ENCODE results near the gene ERVFRD-1.

The ERVFRD-1 gene

DNA sequence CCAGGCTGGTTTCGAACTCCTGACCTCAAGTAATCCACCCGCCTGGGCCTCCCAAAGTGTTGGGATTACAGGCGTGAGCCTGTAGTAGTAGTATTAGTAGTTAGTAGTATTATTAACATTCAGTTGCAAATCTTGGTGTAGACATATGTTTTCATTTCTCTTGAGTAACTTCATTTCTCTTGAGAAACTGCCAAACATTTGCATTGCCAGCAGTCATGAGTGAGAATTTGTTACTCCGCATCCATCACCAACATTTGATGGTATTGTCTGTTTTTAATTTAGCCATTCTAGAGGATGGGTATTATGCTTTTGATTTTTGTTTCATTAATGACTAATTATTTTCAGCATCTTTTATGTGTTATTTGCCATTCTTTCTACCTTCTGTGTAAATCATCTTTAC is 1.5 kb upstream of the ERVFRD-1 start:
- no peak overlapping the region for H3K4me3 ChIP-seq (ENCODE audit: low read depth, low read length)
- TF ChIP-seq, protein P1, sequence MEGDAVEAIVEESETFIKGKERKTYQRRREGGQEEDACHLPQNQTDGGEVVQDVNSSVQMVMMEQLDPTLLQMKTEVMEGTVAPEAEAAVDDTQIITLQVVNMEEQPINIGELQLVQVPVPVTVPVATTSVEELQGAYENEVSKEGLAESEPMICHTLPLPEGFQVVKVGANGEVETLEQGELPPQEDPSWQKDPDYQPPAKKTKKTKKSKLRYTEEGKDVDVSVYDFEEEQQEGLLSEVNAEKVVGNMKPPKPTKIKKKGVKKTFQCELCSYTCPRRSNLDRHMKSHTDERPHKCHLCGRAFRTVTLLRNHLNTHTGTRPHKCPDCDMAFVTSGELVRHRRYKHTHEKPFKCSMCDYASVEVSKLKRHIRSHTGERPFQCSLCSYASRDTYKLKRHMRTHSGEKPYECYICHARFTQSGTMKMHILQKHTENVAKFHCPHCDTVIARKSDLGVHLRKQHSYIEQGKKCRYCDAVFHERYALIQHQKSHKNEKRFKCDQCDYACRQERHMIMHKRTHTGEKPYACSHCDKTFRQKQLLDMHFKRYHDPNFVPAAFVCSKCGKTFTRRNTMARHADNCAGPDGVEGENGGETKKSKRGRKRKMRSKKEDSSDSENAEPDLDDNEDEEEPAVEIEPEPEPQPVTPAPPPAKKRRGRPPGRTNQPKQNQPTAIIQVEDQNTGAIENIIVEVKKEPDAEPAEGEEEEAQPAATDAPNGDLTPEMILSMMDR (IDR thresholded peaks at IDR 0.05; ENCODE audit: low read depth, low read length) = no peak

DNA sequence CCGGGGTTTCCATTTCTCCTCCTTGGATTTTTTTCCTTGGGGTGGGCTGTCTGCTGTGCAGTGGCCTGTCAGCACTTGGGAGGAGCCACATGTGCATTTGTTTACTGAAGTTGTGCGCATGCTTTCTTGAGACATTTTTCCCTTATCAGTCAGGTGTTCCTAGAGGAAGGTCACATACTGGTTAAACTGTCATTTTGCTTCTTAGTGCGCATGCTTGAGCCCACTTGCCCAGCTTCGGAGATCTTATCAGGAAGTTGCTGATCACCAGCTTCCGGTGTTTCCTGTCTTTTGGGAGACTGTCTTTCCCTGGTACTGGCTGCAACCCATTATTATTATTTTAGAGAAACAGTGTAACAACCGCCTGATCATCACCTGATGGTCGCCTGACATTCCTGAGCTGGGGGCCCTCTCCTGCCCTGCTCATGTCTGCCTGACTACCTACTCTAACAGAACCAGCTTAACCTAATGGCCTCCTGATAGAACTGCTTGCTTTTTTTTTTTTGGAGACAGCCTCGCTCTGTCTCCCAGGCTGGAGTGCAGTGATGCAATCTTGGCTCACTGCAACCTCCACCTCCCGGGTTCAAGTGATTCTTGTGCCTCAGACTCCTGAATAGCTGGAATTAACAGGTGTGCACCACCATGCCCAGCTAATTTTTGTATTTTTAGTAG is 378 bp upstream of the ERVFRD-1 start:
- no peak overlapping the region for H3K4me3 ChIP-seq (ENCODE audit: low read depth, low read length)
- TF ChIP-seq, protein P1 (IDR thresholded peaks at IDR 0.05; ENCODE audit: low read depth, low read length) = no peak

DNA sequence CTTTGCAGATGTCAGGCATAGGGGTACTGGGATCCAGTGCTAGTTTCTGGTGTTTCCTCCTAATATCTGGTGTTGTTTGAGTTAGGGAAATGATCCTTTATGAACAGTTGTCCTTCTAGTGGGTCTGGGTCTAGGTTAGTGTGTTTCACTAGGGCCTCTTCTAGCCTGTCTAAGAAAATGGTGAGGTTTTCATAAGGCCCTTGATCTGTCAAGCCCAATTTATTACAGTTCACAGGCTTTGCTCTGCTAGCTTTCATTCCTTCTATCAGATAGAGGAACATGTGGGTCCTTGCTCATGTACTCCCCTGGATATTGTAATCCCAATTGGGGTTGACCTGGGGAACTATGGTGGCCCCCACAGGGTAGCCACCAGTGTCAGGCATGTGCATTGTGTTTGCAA is 2.8 kb downstream of the ERVFRD-1 start:
- H3K4me3 ChIP-seq (ENCODE audit: low read depth, low read length) = no peak overlapping the region
- TF ChIP-seq, protein P1 (IDR thresholded peaks at IDR 0.05; ENCODE audit: low read depth, low read length) = no peak

DNA sequence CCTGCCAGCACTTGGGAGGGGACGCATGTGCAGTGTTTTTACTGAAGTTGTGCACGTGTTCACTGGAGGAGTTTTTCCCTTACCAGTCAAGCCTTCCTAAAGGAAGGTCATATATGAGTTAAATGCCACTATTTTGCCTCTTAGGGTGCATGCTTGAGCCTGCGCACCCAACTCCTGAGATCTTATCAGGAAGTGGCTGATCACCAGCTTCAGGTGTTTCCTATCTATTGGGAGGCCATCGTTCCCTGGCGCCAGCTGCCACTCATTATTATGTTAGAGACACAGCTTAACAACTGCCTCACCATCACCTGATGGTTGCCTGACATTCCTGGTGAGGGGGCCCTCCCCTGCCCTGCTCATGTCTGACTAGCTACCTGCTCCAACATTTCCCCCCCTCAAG is 8.5 kb downstream of the ERVFRD-1 start:
- TF ChIP-seq, protein P1 (IDR thresholded peaks at IDR 0.05; ENCODE audit: low read depth, low read length) = no peak
- no peak overlapping the region for H3K4me3 ChIP-seq (ENCODE audit: low read depth, low read length)

DNA sequence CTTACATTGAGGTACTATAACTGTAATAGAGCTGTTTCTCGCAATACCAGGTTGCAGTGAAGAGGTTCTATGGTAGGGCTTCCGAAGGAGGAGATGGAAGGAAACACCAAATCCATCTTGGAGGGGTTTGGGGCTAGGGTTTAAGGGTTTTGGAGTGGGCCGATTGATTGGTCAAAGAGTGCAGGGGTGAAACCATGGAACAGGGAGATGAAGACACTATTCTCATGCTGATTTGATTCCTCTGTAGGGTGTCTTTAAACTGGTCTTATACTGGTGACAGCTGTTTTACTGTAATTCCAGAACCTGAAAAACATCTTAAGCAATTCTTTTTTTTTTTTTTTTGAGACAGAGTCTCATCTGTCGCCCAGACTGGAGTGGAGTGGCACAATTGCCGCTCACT is 10.1 kb downstream of the ERVFRD-1 start:
- TF ChIP-seq, protein P1 (IDR thresholded peaks at IDR 0.05; ENCODE audit: low read depth, low read length) = no peak
- no peak overlapping the region for H3K4me3 ChIP-seq (ENCODE audit: low read depth, low read length)

DNA sequence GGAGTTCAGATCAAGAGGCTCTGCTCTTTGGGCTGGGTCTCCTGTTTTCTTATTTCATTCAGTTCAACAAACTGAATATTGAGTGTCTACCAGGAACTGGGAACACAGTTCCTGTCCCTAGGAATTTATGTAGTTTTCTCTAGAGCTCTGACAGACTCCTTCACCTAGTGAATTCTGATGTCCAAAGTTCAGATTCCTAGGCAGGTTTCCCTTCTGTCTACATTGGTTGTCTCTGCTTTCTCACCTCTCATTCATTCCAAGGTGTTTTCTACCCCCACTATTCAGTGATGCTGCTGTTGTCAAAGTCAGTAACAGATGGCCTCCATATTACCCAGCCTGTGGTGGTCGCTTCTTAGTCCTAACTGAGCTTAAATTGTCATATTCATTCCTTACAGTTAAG is 13.5 kb downstream of the ERVFRD-1 start:
- TF ChIP-seq, protein P1 (IDR thresholded peaks at IDR 0.05; ENCODE audit: low read depth, low read length) = no peak
- H3K4me3 ChIP-seq (ENCODE audit: low read depth, low read length) = no peak overlapping the region

DNA sequence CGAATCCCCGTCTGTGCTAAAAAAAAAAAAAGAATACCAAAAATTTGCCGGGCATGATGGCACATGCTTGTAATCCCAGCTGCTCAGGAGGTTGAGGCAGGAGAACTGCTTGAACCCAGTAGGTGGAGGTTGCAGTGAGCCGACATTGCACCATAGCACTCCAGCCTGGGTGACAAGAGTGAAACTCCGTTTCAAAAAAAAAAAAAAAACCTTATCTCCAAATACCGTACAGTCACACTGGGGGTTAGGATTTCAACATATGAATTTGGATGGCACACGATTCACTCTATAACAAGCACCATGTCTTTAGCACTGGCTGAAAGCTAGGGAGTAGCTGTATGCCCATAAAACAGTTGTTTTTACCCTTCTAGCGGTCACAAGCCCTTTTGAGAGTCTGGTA is 14.0 kb downstream of the ERVFRD-1 start:
- no peak overlapping the region for H3K4me3 ChIP-seq (ENCODE audit: low read depth, low read length)
- TF ChIP-seq, protein P1 (IDR thresholded peaks at IDR 0.05; ENCODE audit: low read depth, low read length) = no peak
